Ishikawa (cell line): ENCODE results near the gene ZNHIT3.
A peak's percentile ranks its signal among the peaks of the same experiment; 100 is the strongest.

Experiments
- CEBPB ChIP-seq: IDR thresholded peaks from 2 replicates; pipeline ENCODE4 v1.6.1; 2012
- CREB1 ChIP-seq: IDR thresholded peaks from 2 replicates; pipeline ENCODE4 v1.6.1; 2012; ENCODE audit warnings: low read depth
- EGR1 ChIP-seq: IDR thresholded peaks from 2 replicates; pipeline ENCODE4 v1.6.1; 2012
- EP300 ChIP-seq: IDR thresholded peaks from 2 replicates; pipeline ENCODE4 v1.6.1; 2012; ENCODE audit warnings: borderline replicate concordance
- FOXM1 ChIP-seq: IDR thresholded peaks from 2 replicates; pipeline ENCODE4 v1.6.1; 2012; ENCODE audit warnings: low read depth, borderline replicate concordance
- NFIC ChIP-seq: IDR thresholded peaks from 2 replicates; pipeline ENCODE4 v1.6.1; 2012
- RAD21 ChIP-seq: IDR thresholded peaks from 2 replicates; pipeline ENCODE4 v1.6.1; 2012; ENCODE audit warnings: low read depth
- TAF1 ChIP-seq: IDR thresholded peaks from 2 replicates; pipeline ENCODE4 v1.6.1; 2012; ENCODE audit warnings: low read depth, mild to moderate bottlenecking
- TCF12 ChIP-seq: IDR thresholded peaks from 2 replicates; pipeline ENCODE4 v1.6.1; 2012; ENCODE audit warnings: low read depth
- TEAD4 ChIP-seq: IDR thresholded peaks from 2 replicates; pipeline ENCODE4 v1.6.1; 2012
- YY1 ChIP-seq: IDR thresholded peaks from 2 replicates; pipeline ENCODE4 v1.6.1; 2012; ENCODE audit warnings: low read depth
- ZBTB7A ChIP-seq: IDR thresholded peaks from 2 replicates; pipeline ENCODE4 v1.6.1; 2012; ENCODE audit warnings: low read depth
- TF ChIP-seq, protein P1 (sequence below): IDR thresholded peaks from 2 replicates; pipeline ENCODE4 v1.6.1; 2012
- TF ChIP-seq, protein P2 (sequence below): IDR thresholded peaks from 2 replicates; pipeline ENCODE4 v1.6.1; 2012
- TF ChIP-seq, protein P3 (sequence below): IDR thresholded peaks from 2 replicates; pipeline ENCODE4 v1.6.1; 2012; ENCODE audit warnings: low read depth, mild to moderate bottlenecking

ZNHIT3 gene

DNA sequence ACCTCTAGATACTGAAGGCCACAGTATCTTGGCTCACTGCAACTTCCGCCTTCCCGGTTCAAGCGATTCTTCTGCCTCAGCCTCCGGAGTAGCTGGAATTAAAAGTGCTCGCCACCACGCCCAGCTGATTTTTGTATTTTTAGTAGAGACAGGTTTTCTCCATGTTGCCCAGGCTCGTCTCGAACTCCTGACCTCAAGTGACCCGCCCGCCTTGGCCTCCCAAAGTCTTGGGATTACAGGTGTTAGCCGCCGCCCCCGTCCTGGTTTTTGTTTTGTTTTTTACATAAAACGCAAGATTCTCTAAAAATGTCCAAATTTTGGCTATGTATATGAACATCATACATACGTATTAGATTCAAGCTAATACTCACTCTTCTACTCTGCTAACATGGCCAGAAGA, 56.3 kb downstream of the ZNHIT3 start:
- no peak for TF ChIP-seq TEAD4
- no peak for TF ChIP-seq YY1
- TF ChIP-seq, protein P1, sequence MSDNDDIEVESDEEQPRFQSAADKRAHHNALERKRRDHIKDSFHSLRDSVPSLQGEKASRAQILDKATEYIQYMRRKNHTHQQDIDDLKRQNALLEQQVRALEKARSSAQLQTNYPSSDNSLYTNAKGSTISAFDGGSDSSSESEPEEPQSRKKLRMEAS: no peak
- no peak for TF ChIP-seq CREB1
- no peak for TF ChIP-seq CEBPB
- TF ChIP-seq NFIC: no peak
- no peak for TF ChIP-seq EP300
- no peak for TF ChIP-seq TAF1
- TF ChIP-seq TCF12: no peak
- TF ChIP-seq ZBTB7A: no peak
- no peak for TF ChIP-seq EGR1
- no peak for TF ChIP-seq FOXM1
- TF ChIP-seq, protein P2, sequence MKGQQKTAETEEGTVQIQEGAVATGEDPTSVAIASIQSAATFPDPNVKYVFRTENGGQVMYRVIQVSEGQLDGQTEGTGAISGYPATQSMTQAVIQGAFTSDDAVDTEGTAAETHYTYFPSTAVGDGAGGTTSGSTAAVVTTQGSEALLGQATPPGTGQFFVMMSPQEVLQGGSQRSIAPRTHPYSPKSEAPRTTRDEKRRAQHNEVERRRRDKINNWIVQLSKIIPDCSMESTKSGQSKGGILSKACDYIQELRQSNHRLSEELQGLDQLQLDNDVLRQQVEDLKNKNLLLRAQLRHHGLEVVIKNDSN: no peak

DNA sequence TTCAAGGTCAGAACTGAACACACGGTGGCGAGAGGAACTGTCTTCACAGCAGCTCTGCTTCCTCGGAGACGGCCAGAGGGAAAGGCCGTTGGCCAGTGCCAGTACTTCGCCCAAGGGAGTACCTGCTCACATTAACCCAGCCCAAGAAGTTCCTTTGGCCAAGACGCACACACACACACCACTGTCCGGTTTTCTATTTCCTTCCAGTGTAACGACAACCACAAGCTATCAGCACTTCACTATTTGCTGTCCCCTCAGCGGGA, 57.5 kb downstream of the ZNHIT3 start:
- TF ChIP-seq, protein P1: no peak
- TF ChIP-seq FOXM1: no peak
- TF ChIP-seq, protein P2: no peak
- TF ChIP-seq, protein P3, sequence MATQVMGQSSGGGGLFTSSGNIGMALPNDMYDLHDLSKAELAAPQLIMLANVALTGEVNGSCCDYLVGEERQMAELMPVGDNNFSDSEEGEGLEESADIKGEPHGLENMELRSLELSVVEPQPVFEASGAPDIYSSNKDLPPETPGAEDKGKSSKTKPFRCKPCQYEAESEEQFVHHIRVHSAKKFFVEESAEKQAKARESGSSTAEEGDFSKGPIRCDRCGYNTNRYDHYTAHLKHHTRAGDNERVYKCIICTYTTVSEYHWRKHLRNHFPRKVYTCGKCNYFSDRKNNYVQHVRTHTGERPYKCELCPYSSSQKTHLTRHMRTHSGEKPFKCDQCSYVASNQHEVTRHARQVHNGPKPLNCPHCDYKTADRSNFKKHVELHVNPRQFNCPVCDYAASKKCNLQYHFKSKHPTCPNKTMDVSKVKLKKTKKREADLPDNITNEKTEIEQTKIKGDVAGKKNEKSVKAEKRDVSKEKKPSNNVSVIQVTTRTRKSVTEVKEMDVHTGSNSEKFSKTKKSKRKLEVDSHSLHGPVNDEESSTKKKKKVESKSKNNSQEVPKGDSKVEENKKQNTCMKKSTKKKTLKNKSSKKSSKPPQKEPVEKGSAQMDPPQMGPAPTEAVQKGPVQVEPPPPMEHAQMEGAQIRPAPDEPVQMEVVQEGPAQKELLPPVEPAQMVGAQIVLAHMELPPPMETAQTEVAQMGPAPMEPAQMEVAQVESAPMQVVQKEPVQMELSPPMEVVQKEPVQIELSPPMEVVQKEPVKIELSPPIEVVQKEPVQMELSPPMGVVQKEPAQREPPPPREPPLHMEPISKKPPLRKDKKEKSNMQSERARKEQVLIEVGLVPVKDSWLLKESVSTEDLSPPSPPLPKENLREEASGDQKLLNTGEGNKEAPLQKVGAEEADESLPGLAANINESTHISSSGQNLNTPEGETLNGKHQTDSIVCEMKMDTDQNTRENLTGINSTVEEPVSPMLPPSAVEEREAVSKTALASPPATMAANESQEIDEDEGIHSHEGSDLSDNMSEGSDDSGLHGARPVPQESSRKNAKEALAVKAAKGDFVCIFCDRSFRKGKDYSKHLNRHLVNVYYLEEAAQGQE: no peak
- TF ChIP-seq TCF12: no peak
- no peak for TF ChIP-seq NFIC
- TF ChIP-seq EP300: no peak
- no peak for TF ChIP-seq EGR1
- TF ChIP-seq TEAD4: no peak
- no peak for TF ChIP-seq RAD21
- no peak for TF ChIP-seq YY1
- TF ChIP-seq CEBPB: no peak
- TF ChIP-seq ZBTB7A: no peak

DNA sequence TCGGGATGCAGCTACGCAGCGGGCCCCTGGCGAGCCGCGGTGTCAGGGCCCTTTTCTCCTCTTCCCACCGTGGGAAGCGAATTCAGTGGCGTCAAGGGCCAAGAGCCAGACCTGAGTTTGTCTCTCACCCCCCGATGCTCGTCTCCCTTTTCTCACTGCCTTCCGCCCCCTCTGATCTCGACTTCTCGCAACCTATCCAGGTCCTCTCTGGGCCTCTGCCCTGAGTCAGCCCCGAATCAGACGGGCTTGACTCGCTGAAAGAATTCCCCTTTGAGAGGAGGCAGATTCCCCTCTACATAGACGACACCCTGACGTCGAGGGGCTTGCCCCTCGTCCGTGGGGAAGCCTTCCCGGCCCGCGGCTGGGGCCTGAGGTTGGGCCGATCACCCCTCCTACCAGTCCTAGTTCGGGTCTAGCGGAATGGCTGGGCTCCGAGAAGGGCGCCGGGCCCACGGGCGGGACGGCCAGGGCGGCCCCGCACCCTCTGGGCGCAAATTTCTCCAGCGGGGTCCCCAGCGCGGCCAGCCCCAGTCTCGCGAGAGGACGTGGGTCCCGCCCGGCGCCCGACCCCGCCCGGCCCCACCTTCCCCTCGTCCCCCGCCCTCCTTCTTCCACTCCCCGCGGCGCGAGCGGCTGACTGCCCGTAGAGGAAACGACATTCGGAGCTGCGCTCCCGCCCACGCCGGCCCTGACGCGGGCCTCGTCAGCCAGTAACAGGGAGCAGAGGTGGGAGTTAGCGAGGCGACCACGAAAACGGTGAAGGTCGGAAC, 58.0 kb downstream of the ZNHIT3 start, which contains the start of gene GGNBP2:
GGNBP2 (plus strand) TSS at position 613 of the 770 bp plus-strand sequence. CDS start 806 bp downstream, outside the sequence.
- TF ChIP-seq FOXM1: no peak
- TF ChIP-seq, protein P3: no peak
- no peak for TF ChIP-seq EP300
- TF ChIP-seq TEAD4: no peak
- TF ChIP-seq RAD21: no peak
- TF ChIP-seq EGR1: peak; percentile 87
- TF ChIP-seq, protein P1: peak; percentile 46; the same call in 1 of the 2 replicates
- no peak; the same call in 1 of the 2 replicates for TF ChIP-seq TCF12
- no peak for TF ChIP-seq YY1
- TF ChIP-seq ZBTB7A: peak; percentile 51; the same call in 1 of the 2 replicates
- no peak for TF ChIP-seq CEBPB
- no peak for TF ChIP-seq CREB1
- TF ChIP-seq NFIC: no peak
- TF ChIP-seq, protein P2: no peak
- TF ChIP-seq TAF1: peak; percentile 78

DNA sequence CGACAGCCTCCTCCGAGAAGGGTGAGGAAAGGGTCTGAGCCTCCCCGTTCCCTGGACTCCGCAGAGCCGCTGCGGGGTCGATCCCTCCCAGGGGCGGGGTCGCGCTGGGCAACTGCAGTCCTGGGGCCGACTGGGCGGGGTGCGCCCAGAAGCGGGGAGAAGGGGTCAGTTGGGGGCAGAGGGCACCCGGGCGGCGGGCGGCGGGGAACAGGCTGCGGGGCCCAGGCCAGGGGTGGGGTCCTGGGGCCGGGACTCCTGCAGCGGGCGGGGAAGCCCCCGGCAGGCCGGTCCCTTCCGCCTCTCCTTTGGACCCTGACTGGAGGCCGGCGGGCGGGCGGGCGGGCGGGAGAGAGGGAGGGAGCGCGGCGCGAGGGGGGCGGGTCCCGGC, 58.6 kb downstream of the ZNHIT3 start:
- TF ChIP-seq ZBTB7A: peak; percentile 46
- no peak for TF ChIP-seq CREB1
- no peak for TF ChIP-seq NFIC
